HG02884 (cell line): Measurements from ENCODE around the gene TRAPPC5.
A peak's percentile ranks its signal among the peaks of the same experiment; 100 is the strongest.

Experiments
- ATAC-seq: cut with Tn5 transposase; IDR thresholded peaks from one replicate; pipeline ENCODE4 v1.9.1; 2021; ENCODE audit warnings: mild to moderate bottlenecking, moderate library complexity; ENCODE audit not compliant: unreplicated experiment

Gene TRAPPC5

GRCh38 chr19:7699003-7699402 is 18.4 kb downstream of the TRAPPC5 start:
- no peak for ATAC-seq

GRCh38 chr19:7699417-7700401 is 19.1 kb downstream of the TRAPPC5 start:
- no peak for ATAC-seq

- ATAC-seq: no peak
Observed at GRCh38 chr19:7701049-7701653, 20.5 kb downstream of the TRAPPC5 start.

GRCh38 chr19:7701654-7702457 is 21.2 kb downstream of the TRAPPC5 start, which contains the start of gene FCER2:
FCER2 (minus strand) TSS chr19:7702131; CDS start chr19:7699760, 2,371 bp downstream.
- ATAC-seq: no peak

- no peak for ATAC-seq
Observed at GRCh38 chr19:7703332-7703731, 22.7 kb downstream of the TRAPPC5 start.

GRCh38 chr19:7704280-7705060 is 23.8 kb downstream of the TRAPPC5 start:
- ATAC-seq: no peak

GRCh38 chr19:7705387-7706187 is 25.0 kb downstream of the TRAPPC5 start:
- ATAC-seq: peak; percentile 41

GRCh38 chr19:7706188-7706954 is 25.7 kb downstream of the TRAPPC5 start:
- ATAC-seq: no peak

GRCh38 chr19:7706955-7707456 is 26.4 kb downstream of the TRAPPC5 start:
- no peak for ATAC-seq

- ATAC-seq: no peak
Observed at GRCh38 chr19:7709932-7710460, 29.4 kb downstream of the TRAPPC5 start.

GRCh38 chr19:7710616-7711015 is 30.0 kb downstream of the TRAPPC5 start:
- no peak for ATAC-seq

- no peak for ATAC-seq
Observed at GRCh38 chr19:7715671-7716070, 35.0 kb downstream of the TRAPPC5 start.

- no peak for ATAC-seq
Observed at GRCh38 chr19:7716762-7717161, 36.1 kb downstream of the TRAPPC5 start.

- ATAC-seq: no peak
Observed at GRCh38 chr19:7718668-7719067, 38.0 kb downstream of the TRAPPC5 start.

GRCh38 chr19:7720351-7720750 is 39.7 kb downstream of the TRAPPC5 start:
- ATAC-seq: no peak

GRCh38 chr19:7722231-7722651 is 41.6 kb downstream of the TRAPPC5 start:
- no peak for ATAC-seq

- ATAC-seq: no peak
Observed at GRCh38 chr19:7725791-7726190, 45.2 kb downstream of the TRAPPC5 start.

- ATAC-seq: no peak
Observed at GRCh38 chr19:7729211-7729610, 48.6 kb downstream of the TRAPPC5 start.
